Spleen (tissue), 7 donors: Measurements from ENCODE around the gene LRP2.

ENCODE experiments used
- POLR2AphosphoS5 ChIP-seq, 3 donors: sonication (generic); formaldehyde crosslinking; IDR thresholded peaks; one replicate each; pipeline ENCODE4 v1.5.1; 2017; ENCODE audit warnings: antibody characterized with exemption in 3 of 3
- TF ChIP-seq, protein P1 (sequence below), 11 experiments: fragments of 200-600 bp in 7 of 11; fragments of 450-650 bp in 4 of 11; sonication (generic) in 4 of 11; IDR thresholded peaks in 8 of 11; conservative IDR thresholded peaks in 3 of 11; 1 replicate in 7 of 11; 2 replicates in 4 of 11; pipeline versions ENCODE4 v1.4.0 to v1.8.0; 2016 to 2021; ENCODE audit warnings: antibody characterized with exemption in 11 of 11, inconsistent platforms in 4 of 11, mild to moderate bottlenecking in 1 of 11
- donor health status: DM: no; HTN: no; CAD: no; lungs with moderate emphysema.
- donor health status: DM: no; HTN: no; CAD: no.
- donor health status: DM: no; HTN: no; CAD: no.

DNA sequence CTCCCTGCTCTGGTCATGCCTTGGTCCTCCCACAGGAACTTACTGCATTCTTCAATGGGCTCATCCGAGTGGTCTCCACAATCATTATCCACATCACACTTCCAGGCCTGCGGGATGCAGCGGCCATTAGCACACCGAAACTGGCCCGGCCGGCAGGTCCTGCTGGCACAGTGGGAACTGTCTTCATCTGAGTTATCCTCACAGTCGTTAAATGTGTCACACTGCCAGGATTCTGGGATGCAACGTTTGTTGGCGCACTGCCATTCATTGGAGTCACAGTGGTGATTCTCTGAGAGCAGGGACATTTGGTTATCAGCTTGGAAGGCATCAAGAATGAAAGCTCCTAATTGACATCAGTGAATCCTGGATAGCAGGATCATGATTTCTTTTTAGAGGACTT, 188.5 kb downstream of the LRP2 start:
- TF ChIP-seq, protein P1, sequence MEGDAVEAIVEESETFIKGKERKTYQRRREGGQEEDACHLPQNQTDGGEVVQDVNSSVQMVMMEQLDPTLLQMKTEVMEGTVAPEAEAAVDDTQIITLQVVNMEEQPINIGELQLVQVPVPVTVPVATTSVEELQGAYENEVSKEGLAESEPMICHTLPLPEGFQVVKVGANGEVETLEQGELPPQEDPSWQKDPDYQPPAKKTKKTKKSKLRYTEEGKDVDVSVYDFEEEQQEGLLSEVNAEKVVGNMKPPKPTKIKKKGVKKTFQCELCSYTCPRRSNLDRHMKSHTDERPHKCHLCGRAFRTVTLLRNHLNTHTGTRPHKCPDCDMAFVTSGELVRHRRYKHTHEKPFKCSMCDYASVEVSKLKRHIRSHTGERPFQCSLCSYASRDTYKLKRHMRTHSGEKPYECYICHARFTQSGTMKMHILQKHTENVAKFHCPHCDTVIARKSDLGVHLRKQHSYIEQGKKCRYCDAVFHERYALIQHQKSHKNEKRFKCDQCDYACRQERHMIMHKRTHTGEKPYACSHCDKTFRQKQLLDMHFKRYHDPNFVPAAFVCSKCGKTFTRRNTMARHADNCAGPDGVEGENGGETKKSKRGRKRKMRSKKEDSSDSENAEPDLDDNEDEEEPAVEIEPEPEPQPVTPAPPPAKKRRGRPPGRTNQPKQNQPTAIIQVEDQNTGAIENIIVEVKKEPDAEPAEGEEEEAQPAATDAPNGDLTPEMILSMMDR (IDR thresholded peaks at IDR 0.05 in 8 of 11, conservative IDR thresholded peaks at IDR 0.05 in 3 of 11), result no peak
- TF ChIP-seq POLR2AphosphoS5 (IDR thresholded peaks at IDR 0.05), result no peak
